HEK293 (cell line): ENCODE measurements around the gene DIS3L.

Source experiments
- MYNN ChIP-seq: fragments of 450-650 bp; formaldehyde crosslinking; IDR thresholded peaks from 2 replicates; pipeline ENCODE4 v1.5.1; 2016; ENCODE audit warnings: missing biosample characterization, missing genetic modification characterization, borderline replicate concordance
- SP3 ChIP-seq: fragments of 450-650 bp; formaldehyde crosslinking; IDR thresholded peaks from 2 replicates; pipeline ENCODE4 v1.5.1; 2016; ENCODE audit warnings: missing biosample characterization, missing genetic modification characterization
- YY1 ChIP-seq: fragments of 450-650 bp; formaldehyde crosslinking; IDR thresholded peaks from 2 replicates; pipeline ENCODE4 v1.5.1; 2018; ENCODE audit warnings: missing biosample characterization, missing genetic modification characterization
- ZBTB21 ChIP-seq: fragments of 450-650 bp; formaldehyde crosslinking; IDR thresholded peaks from 2 replicates; pipeline ENCODE4 v1.5.1; 2017; ENCODE audit warnings: missing biosample characterization, missing genetic modification characterization
- ZFP41 ChIP-seq: fragments of 450-650 bp; formaldehyde crosslinking; IDR thresholded peaks from 2 replicates; pipeline ENCODE4 v1.5.1; 2016; ENCODE audit warnings: missing biosample characterization, missing genetic modification characterization, borderline replicate concordance
- TF ChIP-seq, protein P1 (sequence below): fragments of 450-650 bp; formaldehyde crosslinking; IDR thresholded peaks from 2 replicates; pipeline ENCODE4 v1.5.1; 2016; ENCODE audit warnings: missing biosample characterization, missing genetic modification characterization, low read depth
- TF ChIP-seq, protein P2 (sequence below): fragments of 450-650 bp; formaldehyde crosslinking; IDR thresholded peaks from 2 replicates; pipeline ENCODE4 v1.5.1; 2016; ENCODE audit warnings: missing biosample characterization, missing genetic modification characterization
- TF ChIP-seq, protein P3 (sequence below): fragments of 450-650 bp; formaldehyde crosslinking; IDR thresholded peaks from 2 replicates; pipeline ENCODE4; 2016; ENCODE audit warnings: missing biosample characterization, missing genetic modification characterization
- TF ChIP-seq, protein P4 (sequence below): fragments of 450-650 bp; formaldehyde crosslinking; IDR thresholded peaks from 2 replicates; pipeline ENCODE4 v1.5.1; 2016; ENCODE audit warnings: missing biosample characterization, missing genetic modification characterization

DNA sequence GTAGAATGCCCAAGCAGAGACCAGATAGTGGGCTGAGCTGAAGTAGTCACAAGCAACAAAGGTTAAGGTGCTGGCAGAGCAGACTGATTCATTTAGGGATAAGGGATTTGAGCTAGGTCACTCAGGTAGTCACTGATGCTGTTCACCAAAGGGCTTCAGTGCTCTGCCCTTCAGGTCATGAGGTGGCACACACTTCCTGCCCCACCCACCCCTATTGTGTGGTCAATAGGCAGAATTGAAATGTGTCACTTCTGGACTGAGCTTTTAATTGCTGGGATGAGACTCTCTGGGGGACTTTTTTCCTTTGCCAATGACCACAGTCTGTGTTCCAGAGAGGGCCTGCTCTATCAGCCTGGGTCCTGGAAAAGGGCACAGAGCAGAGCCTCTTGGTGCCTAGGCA is 2.9 kb upstream of the DIS3L start:
- TF ChIP-seq, protein P1, sequence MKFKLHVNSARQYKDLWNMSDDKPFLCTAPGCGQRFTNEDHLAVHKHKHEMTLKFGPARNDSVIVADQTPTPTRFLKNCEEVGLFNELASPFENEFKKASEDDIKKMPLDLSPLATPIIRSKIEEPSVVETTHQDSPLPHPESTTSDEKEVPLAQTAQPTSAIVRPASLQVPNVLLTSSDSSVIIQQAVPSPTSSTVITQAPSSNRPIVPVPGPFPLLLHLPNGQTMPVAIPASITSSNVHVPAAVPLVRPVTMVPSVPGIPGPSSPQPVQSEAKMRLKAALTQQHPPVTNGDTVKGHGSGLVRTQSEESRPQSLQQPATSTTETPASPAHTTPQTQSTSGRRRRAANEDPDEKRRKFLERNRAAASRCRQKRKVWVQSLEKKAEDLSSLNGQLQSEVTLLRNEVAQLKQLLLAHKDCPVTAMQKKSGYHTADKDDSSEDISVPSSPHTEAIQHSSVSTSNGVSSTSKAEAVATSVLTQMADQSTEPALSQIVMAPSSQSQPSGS (tag by site-specific recombination) = no peak
- TF ChIP-seq, protein P2, sequence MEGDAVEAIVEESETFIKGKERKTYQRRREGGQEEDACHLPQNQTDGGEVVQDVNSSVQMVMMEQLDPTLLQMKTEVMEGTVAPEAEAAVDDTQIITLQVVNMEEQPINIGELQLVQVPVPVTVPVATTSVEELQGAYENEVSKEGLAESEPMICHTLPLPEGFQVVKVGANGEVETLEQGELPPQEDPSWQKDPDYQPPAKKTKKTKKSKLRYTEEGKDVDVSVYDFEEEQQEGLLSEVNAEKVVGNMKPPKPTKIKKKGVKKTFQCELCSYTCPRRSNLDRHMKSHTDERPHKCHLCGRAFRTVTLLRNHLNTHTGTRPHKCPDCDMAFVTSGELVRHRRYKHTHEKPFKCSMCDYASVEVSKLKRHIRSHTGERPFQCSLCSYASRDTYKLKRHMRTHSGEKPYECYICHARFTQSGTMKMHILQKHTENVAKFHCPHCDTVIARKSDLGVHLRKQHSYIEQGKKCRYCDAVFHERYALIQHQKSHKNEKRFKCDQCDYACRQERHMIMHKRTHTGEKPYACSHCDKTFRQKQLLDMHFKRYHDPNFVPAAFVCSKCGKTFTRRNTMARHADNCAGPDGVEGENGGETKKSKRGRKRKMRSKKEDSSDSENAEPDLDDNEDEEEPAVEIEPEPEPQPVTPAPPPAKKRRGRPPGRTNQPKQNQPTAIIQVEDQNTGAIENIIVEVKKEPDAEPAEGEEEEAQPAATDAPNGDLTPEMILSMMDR (tag by site-specific recombination) = no peak
- TF ChIP-seq YY1 (tag by site-specific recombination) (no peak), ZFP41 (tag by site-specific recombination) (no peak), MYNN (tag by site-specific recombination) (no peak), SP3 (tag by site-specific recombination) (no peak), ZBTB21 (tag by site-specific recombination) (no peak)
- TF ChIP-seq, protein P3, sequence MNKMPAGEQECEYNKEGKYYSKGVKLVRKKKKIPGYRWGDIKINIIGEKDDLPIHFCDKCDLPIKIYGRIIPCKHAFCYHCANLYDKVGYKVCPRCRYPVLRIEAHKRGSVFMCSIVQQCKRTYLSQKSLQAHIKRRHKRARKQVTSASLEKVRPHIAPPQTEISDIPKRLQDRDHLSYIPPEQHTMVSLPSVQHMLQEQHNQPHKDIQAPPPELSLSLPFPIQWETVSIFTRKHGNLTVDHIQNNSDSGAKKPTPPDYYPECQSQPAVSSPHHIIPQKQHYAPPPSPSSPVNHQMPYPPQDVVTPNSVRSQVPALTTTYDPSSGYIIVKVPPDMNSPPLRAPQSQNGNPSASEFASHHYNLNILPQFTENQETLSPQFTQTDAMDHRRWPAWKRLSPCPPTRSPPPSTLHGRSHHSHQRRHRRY (tag by site-specific recombination) = no peak
- TF ChIP-seq, protein P4, sequence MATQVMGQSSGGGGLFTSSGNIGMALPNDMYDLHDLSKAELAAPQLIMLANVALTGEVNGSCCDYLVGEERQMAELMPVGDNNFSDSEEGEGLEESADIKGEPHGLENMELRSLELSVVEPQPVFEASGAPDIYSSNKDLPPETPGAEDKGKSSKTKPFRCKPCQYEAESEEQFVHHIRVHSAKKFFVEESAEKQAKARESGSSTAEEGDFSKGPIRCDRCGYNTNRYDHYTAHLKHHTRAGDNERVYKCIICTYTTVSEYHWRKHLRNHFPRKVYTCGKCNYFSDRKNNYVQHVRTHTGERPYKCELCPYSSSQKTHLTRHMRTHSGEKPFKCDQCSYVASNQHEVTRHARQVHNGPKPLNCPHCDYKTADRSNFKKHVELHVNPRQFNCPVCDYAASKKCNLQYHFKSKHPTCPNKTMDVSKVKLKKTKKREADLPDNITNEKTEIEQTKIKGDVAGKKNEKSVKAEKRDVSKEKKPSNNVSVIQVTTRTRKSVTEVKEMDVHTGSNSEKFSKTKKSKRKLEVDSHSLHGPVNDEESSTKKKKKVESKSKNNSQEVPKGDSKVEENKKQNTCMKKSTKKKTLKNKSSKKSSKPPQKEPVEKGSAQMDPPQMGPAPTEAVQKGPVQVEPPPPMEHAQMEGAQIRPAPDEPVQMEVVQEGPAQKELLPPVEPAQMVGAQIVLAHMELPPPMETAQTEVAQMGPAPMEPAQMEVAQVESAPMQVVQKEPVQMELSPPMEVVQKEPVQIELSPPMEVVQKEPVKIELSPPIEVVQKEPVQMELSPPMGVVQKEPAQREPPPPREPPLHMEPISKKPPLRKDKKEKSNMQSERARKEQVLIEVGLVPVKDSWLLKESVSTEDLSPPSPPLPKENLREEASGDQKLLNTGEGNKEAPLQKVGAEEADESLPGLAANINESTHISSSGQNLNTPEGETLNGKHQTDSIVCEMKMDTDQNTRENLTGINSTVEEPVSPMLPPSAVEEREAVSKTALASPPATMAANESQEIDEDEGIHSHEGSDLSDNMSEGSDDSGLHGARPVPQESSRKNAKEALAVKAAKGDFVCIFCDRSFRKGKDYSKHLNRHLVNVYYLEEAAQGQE = no peak
